ENCODE results near the gene XG.
"Not testable (repeated sequence)": the region's sequence is repeated elsewhere in the genome, so short reads cannot be mapped to it uniquely, and the experiment has no call there.

Gene XG

GRCh38 chrX:2735270-2735669 is 16.6 kb upstream of the XG start:
- no peak for DNase-seq

- DNase-seq: no peak
Measured at GRCh38 chrX:2740672-2741071, 11.2 kb upstream of the XG start.

DNA sequence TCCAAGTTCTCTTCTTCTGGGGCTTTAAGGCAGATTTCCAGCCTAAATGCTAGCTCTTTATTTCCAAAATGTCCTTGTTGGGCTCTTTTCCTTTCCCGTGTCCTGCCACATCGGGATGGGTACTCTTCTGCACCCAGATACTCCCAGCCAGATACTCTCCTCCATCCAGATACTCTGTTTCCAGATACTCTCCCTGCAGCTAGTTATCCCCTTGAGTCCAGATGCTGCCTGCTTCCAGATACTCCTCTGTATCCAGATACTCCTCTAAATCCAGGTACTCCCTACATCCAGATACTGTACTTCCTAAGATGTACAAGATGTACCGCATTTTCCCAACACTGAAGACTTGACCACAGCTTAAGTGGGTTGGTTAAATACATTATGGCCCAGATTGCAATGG is 10.5 kb upstream of the XG start:
- DNase-seq: no peak

DNA sequence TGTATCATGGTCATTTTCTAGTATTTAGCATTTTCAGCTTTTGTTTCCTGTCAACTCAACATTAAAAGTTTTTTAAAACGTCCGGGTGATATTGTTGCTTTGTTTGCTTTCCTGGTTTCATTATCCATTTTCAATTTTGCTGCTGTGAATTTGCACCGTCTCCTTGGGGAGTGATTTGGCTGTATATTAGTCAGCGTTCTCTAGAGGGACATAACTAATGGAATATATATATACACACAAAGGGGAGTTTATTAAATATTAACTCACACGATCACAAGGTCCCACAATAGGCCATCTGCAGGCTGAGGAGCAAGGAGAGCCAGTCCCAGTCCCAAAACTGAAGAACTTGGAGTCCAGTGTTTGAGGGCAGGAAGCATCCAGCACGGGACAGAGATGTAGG is 5.6 kb upstream of the XG start:
- not testable (repeated sequence) for DNase-seq

DNA sequence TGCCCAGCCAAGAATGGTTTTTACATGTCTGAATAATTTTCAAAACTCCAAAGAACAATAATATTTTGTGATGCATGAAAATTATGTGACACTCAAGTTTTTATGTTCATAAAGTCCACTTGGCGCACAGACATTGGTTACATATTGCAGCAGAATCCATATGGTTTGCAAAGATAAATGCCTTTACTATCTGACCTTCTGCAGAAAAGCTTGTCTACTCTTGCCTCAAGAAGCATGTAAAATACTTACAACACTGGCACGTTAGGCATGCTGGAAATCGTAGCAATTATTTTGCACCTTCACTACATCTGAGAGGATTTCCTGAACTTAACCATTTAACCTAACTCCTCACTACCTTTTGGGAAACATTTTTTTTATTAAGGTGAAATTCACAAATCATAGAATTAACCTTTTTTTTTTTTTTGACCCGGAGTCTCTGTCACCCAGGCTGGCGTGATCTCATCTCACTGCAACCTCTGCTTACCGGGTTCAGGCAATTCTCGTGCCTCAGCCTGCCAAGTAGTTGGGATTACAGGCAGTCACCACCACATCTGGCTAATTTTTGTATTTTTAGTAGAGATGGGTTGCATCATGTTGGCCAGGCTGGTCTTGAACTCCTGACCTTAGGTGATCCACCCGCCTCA is 3.5 kb upstream of the XG start:
- no peak for DNase-seq

DNA sequence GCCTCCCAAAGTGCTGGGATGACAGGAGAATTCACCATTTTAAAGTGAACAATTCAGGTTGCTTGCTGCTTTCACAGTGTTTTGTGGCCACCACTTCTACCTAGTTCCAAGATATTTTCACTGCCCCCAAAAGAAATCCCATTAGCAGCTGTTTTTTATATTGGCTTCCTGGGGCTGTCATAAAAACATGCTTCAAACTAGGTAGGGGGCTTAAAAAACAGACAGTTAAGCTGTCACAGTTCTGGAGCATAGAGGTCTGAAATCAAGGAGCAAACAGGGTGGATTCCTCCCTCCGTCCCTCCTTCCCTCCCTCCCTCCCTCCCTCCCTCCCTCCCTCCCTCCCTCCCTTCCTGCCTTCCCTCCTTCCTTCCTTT is 3.0 kb upstream of the XG start:
- no peak for DNase-seq

GRCh38 chrX:2751291-2751690 is 549 bp upstream of the XG start:
- no peak for DNase-seq

- not testable (repeated sequence) for DNase-seq
Measured at GRCh38 chrX:2752441-2752840, 601 bp downstream of the XG start.

DNA sequence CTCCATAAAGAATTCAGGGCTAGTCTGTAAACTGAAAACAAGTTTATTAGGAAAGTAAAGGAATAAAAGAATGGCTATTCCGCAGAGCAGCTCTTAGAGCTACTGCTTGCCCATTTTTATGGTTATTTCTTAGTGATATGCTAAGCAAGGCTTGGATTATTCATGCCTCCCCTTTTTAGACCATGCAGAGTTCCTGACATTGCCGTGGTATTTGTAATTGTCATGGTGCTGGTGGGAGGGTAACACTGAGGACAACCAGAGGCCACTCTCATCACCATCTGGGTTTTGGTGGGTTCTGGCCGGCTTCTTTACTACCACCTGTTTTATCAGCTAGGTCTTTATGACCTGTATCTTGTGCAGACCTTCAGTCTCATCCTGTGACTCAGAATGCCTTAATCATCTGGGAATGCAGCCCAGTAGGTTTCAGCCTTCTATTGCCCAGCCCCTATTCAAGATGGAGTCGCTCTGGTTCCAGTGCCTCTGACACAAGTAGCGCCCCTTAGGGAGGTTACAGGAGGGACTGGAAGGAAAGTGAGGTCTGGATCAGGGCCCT is 3.4 kb downstream of the XG start:
- DNase-seq: not testable (repeated sequence)

DNA sequence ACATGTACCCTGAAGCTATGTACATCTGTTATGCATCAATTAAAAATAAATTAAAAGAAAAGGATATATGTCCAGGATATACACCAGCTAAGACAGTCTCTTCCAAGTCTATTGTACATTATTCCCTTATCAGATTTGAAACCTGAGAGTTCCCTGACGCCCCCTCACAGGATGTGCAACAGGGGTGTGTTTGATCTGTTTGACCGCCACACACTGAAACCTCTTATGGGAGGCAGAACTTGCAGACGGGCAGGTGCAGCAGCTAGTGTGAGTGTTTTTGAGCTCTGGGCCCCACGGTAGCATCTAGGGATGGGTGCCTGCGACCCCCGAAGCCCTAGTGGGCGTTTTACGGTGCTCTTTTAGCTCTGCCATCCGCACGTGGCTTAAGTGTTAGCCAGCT is 4.7 kb downstream of the XG start:
- DNase-seq: no peak

DNA sequence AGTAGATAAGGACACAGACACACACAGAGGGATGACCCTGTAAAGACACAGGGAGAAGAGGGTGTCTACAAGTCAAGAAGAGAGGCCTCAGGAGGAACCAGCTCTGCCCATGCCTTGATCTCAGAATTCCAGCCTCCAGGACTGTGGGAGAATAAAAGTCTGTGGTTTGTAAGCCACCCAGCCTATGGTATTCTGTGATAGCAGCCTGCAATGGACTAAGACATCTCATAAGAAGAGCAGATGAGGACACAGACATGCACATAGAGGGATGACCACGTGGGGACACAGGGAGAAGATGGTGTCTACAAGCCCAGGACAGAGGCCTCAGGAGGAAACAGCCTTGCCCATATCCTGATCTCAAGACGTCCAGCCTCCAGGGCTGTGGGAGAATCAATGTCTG is 9.4 kb downstream of the XG start:
- DNase-seq: no peak

- DNase-seq: not testable (repeated sequence)
Measured at GRCh38 chrX:2762671-2763070, 10.8 kb downstream of the XG start.

- DNase-seq: not testable (repeated sequence)
Measured at GRCh38 chrX:2764766-2765548, 13.1 kb downstream of the XG start.

- no peak for DNase-seq
Measured at GRCh38 chrX:2765549-2765830, 13.7 kb downstream of the XG start.

- no peak for DNase-seq
Measured at GRCh38 chrX:2766906-2767305, 15.1 kb downstream of the XG start.

DNA sequence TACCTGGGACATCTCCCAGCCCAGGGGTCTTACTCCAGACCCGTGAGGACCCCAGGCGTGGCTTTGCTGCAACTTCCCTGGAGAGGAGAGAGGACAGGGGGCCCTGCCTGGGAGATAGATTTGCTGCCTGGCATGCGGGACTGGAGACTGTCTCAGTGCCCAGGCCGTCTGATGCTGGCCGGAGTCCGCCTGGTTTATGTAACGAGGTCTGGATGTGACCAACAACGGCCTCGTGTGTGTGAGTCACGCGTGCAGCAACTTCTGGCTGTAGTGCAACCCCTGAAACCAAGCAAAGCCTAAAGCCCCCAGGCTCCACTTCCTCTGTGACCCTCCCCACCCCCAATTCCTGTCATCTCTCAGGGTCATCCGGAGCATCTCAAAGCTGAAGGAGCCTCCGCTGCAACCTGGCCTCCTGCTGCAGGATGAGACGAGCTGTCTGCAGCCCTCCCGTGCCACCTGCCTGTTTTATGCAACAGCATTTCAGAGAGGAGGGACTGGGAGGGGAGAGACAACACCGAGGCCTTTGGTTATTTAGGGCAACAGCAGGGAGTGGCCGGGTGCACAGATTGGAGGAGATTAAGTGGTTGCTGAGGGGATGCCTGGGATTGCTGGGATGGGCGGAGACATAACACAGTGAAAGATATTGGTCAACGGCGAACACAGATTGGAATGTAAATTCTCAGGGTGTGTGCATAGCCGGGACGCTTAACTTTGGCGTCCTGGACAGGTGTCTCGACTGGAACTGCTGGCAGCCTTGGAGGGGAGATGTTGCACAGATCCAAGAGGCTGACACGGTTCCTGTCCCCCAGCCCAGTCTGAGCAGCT is 16.0 kb downstream of the XG start:
- DNase-seq: no peak

- DNase-seq: no peak
Measured at GRCh38 chrX:2769615-2770014, 17.8 kb downstream of the XG start.

DNA sequence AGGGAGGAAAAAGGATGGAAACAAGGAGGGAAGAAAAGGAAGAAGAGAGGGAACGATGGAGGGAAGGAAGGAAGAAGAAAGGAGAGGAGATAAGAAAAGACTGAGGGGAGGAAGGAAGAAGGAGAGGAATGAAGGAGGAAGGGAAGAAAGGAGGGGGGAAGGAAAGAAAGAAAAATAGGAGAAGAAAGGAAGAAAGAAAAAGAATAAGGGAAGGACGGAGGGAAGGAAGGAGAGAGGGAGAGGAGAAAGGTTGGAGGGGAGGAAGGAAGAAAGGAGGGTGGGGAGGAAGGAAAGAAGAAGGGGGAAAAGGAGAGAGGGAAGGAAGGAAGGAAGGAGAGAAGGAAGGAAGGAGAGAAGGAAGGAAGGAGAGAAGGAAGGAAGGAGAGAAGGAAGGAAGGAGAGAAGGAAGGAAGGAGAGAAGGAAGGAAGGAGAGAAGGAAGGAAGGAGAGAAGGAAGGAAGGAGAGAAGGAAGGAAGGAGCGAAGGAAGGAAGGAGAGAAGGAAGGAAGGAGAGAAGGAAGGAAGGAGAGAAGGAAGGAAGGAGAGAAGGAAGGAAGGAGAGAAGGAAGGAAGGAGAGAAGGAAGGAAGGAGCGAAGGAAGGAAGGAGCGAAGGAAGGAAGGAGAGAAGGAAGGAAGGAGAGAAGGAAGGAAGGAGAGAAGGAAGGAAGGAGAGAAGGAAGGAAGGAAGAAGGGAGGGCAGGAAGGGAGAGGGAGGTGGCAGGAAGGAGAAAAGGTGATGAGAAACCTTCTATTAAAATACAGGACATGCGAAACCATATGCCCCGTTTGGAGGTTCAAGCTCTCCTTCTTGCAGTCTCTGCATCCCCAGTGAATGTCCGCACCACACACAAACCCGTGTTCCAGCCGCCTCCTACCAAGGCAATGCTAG is 21.6 kb downstream of the XG start:
- DNase-seq: not testable (repeated sequence)

GRCh38 chrX:2774057-2774456 is 22.2 kb downstream of the XG start:
- no peak for DNase-seq

- DNase-seq: no peak
Measured at GRCh38 chrX:2774776-2775175, 22.9 kb downstream of the XG start.

GRCh38 chrX:2780472-2781225 is 28.8 kb downstream of the XG start:
- not testable (repeated sequence) for DNase-seq

DNA sequence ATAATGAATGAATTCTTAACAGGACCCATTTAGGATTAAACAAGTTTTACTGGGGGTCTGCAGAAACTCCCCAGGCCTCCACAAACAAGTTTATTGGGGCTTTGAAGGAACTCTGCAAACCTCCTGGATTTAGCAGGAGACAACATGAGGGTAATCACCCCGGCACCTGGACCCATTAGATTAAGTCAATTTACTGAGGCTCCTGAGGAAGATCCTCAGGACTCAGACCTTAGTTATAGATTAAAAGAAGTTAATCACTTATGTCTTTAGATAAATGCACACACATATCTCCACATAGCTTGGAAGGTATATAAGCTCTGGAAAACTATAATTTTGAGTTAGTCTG is 29.4 kb downstream of the XG start:
- DNase-seq: no peak

All from NCI-H1930 (cell line).